WERI-Rb-1 (cell line): ENCODE results near the gene MBOAT7.

Source experiments
- DNase-seq: peaks from one replicate; pipeline ENCODE4 v3.0.0-alpha.2; 2020
- H3K27ac ChIP-seq: fragments of 250-450 bp; sonication (Bioruptor Pico); 2 replicates; pipeline ENCODE4 v1.5.1; 2020; ENCODE audit warnings: mild to moderate bottlenecking, moderate library complexity
- H3K27me3 ChIP-seq: fragments of 250-450 bp; sonication (Bioruptor Pico); 2 replicates; pipeline ENCODE4 v1.5.1; 2021; ENCODE audit warnings: mild to moderate bottlenecking, low read depth, moderate library complexity; ENCODE audit not compliant: insufficient read depth, severe bottlenecking
- H3K36me3 ChIP-seq: fragments of 250-450 bp; sonication (Bioruptor Pico); 2 replicates; pipeline ENCODE4 v1.5.1; 2020; ENCODE audit warnings: mild to moderate bottlenecking, moderate library complexity
- H3K4me3 ChIP-seq: 2 replicates; pipeline ENCODE4 v1.5.1; 2011; ENCODE audit warnings: low read depth, mild to moderate bottlenecking, control low read depth, low read length
- H3K9me3 ChIP-seq: fragments of 250-450 bp; sonication (Bioruptor Pico); 2 replicates; pipeline ENCODE4 v1.5.1; 2021; ENCODE audit warnings: mild to moderate bottlenecking, moderate library complexity; ENCODE audit not compliant: severe bottlenecking
- CTCF ChIP-seq: IDR thresholded peaks from 2 replicates; pipeline ENCODE4 v1.5.1; 2011; ENCODE audit warnings: low read depth, mild to moderate bottlenecking, control low read depth, inconsistent platforms, low read length

The MBOAT7 gene

GRCh38 chr19:54154603-54155345, 34.6 kb downstream of the MBOAT7 start:
- TF ChIP-seq CTCF: no peak
- no peak overlapping the region for H3K27ac ChIP-seq

GRCh38 chr19:54153731-54154326, 35.6 kb downstream of the MBOAT7 start:
- TF ChIP-seq CTCF: no peak
- no peaks in the 10 kb centered on the region for H3K9me3 ChIP-seq
- no peak for DNase-seq
- H3K36me3 ChIP-seq: peaks cover 93% of the 10 kb centered on the region
- no peaks in the 10 kb centered on the region for H3K27me3 ChIP-seq
- no peak overlapping the region for H3K27ac ChIP-seq
- no peak overlapping the region for H3K4me3 ChIP-seq

More at GRCh38 chr19:54154603-54155345, 34.6 kb downstream of the MBOAT7 start:
- Histone ChIP-seq H3K27me3 (no peaks in the 10 kb centered on the region), H3K4me3 (no peak overlapping the region), H3K36me3 (peaks cover 83% of the 10 kb centered on the region), H3K9me3 (no peaks in the 10 kb centered on the region)
- no peak for DNase-seq

GRCh38 chr19:54152878-54153524, 36.4 kb downstream of the MBOAT7 start:
- no peak for DNase-seq
- no peak for TF ChIP-seq CTCF
- no peaks in the 10 kb centered on the region for H3K27me3 ChIP-seq

GRCh38 chr19:54152267-54152666, 37.1 kb downstream of the MBOAT7 start:
- Histone ChIP-seq H3K9me3 (no peaks in the 10 kb centered on the region), H3K27me3 (no peaks in the 10 kb centered on the region), H3K36me3 (peaks cover 93% of the 10 kb centered on the region), H3K4me3 (no peak overlapping the region), H3K27ac (no peak overlapping the region)
- no peak for TF ChIP-seq CTCF
- DNase-seq: no peak

More at GRCh38 chr19:54152878-54153524, 36.4 kb downstream of the MBOAT7 start:
- Histone ChIP-seq H3K9me3 (no peaks in the 10 kb centered on the region), H3K36me3 (peaks cover 95% of the 10 kb centered on the region), H3K27ac (no peak overlapping the region), H3K4me3 (no peak overlapping the region)

- no peak overlapping the region for H3K27ac ChIP-seq
- no peak for TF ChIP-seq CTCF
- no peak for DNase-seq
- peaks cover 93% of the 10 kb centered on the region for H3K36me3 ChIP-seq
- H3K9me3 ChIP-seq: no peaks in the 10 kb centered on the region
- no peaks in the 10 kb centered on the region for H3K27me3 ChIP-seq
- no peak overlapping the region for H3K4me3 ChIP-seq
Measured at GRCh38 chr19:54151362-54152035, 37.9 kb downstream of the MBOAT7 start.
